Activated gamma-delta T cell (primary cell): Measurements from ENCODE around the gene CEBPB.

Source experiments
- DNase-seq: peaks from one replicate; lab custom pipeline; 2025; lab: John Stamatoyannopoulos, UW

The CEBPB gene

DNA sequence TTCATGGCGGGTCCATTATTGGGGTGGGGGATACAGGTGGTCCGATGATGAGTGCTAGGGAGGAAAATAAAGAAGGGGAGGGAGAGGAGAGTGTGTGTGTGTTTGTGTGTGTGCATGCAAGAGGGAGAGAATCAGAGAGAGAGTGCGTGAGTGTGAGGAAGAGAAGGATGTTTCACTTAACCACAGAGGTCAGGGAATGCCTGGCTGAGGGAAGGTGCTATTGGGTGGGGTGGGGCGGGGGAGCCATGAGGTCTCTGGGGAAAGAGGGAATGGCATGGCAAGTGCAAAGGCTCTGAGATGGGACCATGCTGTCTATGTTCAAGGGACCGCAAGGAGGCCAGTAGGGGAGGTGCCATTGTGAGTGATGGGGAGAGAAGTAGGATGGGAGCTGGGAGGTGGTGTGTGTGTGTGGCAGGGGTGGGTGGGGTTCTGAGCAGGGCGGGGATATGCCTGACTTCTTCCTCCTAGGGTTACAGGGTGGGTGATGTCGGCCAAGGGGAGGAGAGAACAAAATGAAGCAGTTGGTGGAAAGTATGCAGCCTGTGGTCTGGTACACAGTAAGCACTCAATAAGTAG is 23.0 kb downstream of the CEBPB start:
- DNase-seq: no peak

DNA sequence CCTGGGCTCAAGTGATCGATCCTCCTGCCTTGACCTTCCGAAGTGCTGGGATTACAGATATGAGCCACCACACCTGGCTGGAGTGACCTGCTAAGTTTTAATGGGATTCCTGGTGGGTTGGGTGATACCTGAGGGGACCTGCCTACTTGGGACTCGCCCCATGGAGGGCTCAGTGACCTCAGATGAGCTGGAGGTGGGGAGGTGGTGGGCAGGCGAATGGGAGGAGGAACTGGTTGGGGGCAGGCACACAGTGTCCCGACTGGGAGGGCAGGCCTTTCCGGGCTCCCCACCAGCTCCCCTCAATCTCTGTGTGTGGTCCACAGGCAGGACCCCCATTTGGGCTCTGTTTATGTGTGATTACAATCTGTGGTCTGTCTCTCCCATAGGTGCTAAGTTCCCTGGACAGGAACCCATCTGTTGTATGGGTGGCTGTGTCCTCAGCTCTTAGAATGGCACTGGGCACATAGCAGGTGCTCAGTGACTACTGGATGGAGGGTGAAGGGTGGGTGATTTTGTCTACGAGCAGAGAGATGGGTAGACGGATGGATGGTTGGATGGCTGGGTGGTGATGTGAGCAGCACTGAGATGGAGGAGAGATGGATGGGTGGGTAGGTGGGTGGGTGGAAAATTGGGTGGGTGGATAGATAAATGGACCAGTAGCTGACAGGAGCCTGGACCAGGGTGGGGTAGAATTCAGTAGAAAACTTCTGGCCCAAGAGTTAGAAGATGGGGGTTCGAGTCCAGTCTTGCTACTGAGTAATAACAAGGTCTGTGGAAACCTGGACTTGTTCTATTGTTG is 23.8 kb downstream of the CEBPB start:
- no peak for DNase-seq

DNA sequence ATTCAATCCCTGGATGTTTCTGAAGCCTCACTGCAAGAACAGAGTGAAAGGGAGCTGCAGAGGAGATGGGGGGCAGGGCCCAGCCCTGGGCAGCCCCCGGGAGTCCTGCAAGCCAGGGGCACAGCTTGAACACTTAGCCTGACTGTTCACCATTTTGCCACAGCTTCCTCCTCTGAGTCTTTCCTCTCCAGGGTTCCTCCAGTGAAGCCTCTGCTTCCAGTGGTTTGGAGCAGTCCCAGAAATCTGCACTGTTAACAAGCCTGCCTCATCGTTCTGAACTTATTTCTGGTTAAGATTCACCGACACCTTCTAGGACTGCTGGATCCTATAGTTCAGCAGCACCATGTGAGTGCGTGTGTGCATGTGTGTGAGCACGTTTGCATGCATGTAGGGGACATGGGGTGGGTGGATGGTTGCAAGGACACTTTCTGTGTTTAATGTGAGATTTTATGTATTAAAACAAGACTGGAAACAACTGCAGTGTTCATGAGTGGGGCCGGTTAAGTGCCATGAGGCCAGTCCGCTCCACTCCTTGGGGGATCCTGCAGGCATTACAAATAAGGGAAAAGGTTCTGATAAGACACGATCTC is 24.6 kb downstream of the CEBPB start:
- DNase-seq: no peak

DNA sequence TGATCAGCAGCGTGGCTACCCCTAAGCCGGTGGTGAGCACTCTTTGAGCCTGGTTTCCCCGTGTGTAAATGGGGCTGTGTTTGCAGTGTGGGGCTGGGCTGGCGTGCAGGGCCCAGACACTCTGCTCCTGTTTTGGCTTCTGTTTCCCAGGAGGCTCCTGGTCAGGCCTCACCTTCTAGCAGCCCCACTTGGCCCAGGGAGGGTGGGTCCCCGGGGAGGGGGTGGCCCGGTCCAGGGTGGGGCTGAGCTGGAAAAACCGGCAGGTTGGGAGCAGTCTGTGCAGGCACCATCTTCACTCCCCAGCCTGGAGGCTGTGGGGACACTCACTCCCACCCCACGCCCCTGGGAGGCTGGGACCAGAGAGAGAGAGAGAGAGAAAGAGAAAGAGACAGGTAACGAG is 25.3 kb downstream of the CEBPB start:
- no peak for DNase-seq

GRCh38 chr20:50216543-50217206 is 26.0 kb downstream of the CEBPB start:
- no peak for DNase-seq

- DNase-seq: no peak
Observed at GRCh38 chr20:50217207-50217949, 26.7 kb downstream of the CEBPB start.

GRCh38 chr20:50218987-50219435 is 28.4 kb downstream of the CEBPB start:
- no peak for DNase-seq

- DNase-seq: no peak
Observed at GRCh38 chr20:50219600-50219999, 29.0 kb downstream of the CEBPB start.

DNA sequence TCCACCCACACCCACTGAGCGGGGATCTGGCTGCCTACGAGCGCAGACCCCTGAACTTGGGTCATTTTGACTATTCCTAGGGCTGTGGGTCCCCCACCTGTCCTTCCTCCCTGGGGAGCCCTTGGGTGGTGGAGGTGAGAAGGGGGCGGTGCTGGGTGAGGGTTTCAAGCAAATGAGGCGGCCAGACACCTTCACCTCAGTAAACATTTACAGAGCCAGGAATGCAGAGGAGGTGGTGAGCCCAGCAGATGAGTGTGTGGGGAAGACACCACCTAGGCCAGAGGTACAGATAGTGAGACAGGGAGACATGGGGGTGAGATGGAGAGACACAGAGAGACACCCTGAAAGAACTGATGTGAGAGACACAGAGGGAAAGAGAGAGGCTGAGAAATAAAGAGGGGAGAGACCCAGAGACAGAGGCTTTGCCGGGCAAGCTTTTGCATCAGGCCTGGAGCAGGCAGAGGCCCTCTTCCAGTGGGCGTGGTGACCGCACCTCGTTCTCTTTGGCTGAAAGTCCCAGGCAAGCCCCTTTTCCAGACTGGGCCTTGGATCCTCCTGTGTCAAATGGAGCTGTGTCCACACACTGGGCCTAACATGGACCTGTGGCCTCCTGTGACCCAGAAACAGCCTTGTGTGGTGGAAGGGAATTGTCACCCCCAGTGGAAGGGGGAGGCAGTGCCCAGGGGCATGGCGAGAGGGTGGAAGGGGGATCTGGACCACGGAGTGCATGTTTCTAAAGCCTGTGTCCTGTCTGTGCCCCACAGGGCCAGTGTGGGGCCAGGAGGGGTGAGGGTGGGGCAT is 29.7 kb downstream of the CEBPB start:
- DNase-seq: no peak

DNA sequence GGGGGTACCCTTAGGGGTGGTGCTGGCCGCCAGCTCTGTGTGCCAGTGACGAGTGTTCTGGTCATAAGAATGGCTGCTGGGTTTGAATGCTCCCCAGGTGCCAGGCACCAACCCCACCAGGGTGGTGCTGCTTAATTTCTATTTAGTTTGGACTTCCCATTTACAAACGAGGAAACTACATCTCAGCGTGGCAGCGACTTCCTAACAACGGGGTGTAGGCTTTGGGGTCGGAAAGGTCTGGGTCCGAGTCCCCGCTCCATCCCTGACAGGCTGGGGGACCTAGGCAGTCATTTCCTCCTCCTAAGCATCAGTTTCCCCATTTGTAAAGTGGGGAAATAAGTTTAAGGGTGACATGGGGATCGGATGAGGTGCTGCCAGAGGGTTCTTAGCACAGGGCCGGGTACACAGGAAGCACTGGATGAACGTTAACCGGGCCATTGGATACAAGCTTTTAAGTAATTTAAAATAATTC is 30.3 kb downstream of the CEBPB start:
- DNase-seq: no peak

DNA sequence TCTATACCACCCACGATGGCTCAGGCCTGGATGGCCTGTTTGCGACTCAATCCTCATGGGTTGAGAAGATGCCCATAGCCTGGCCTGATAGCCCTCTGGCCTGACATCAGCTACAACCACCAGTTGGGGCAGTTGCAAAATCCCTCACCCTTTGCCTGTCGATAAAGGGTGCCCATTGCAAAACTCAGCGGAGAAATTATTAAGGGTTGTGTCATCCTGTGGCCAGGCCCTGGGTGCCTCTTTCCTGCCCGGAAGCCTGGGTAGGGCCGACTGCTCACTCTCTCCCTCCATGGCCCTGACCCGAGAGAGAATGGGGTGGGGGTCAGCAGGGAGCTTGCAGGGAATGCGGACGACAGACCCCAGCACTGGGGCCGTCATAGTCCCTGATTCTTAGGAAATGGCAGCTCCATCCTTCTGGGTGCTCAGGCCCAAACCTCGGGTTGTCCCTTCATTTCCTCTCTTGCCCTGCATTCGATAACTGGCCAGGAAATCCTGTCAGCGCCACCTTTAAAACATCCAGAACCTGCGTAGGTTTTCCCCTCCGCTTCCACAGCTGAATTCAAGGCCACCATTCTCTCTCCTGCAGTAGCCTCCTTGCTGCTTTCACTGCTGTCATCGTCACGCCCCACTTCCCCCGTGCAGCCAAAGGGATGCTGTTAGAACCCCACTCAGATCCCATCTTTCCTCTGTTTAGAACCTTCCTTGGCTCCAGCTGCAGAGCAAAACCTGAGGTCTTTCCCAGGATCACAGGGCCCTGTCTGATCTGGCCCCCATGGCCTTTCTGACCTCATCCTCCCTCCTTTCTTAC is 31.1 kb downstream of the CEBPB start:
- DNase-seq: no peak

DNA sequence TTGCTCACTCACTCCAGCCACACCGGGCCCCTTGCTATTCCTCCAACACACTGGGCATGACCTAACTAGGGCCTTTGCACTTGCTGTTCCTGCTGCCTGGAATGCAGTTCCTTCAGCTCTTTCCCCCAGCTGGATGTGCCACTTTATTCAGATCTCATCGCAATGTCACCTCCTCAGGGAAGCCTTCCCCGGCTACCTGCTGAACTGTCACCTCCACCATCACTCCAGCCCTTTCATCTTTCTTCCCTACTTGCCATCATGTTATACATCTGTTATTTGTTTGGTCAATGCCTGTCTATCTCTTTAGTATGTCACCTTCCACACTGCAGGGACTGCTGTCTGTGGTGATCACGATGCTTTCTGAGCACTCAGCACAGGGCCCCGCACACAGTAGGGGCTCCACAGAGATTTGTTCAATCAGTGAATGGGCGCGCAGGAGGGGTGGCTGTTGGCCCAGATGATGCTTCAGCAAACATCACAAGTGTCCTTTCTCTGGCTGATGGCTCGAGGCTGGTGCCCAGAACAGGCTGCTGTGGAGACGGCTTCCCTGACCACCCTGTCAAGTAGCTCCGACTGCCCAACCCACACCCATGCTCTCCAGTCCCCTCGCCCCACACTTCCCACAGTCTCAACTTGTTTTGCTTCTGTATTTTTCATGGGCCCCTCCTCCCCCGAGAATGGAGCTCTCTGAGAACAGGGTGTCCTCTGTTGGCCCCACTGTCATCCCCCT is 31.8 kb downstream of the CEBPB start:
- DNase-seq: no peak

- no peak for DNase-seq
Observed at GRCh38 chr20:50223039-50224005, 32.7 kb downstream of the CEBPB start.

GRCh38 chr20:50224052-50224451 is 33.4 kb downstream of the CEBPB start:
- no peak for DNase-seq

DNA sequence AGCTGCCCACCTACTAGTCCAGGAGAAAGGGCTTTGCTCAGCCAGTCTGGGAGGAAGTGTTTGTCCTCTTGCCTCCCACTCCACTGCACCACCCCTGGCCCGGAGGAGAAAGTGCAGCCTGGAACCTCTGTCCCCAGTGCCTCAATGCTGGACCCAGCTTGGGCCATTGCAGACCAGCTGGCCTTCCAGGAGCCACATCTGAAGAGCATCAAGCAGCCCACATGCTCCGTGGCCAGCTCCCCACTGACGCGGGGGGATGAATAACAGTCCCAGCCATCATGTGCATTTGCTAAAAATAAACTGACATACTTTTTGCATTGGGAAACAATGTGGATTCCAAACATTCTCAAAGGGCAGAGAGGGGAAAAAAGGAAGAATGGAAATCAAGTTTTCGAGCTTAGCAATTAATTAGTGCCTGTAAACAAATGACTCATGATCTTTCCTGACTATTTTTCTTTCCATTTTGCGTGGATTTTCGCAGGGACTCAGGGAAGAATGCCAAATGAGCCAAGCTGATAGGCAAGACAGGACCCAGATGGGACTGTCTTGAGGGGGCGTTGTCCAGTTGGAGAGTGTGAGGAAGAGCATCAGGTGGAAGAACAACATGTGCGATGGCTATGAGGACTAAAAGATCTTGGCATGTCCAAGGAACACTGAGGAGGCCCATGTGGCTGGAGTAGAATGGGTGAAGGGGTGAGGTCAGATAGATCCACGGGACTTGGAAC is 34.1 kb downstream of the CEBPB start:
- DNase-seq: no peak

DNA sequence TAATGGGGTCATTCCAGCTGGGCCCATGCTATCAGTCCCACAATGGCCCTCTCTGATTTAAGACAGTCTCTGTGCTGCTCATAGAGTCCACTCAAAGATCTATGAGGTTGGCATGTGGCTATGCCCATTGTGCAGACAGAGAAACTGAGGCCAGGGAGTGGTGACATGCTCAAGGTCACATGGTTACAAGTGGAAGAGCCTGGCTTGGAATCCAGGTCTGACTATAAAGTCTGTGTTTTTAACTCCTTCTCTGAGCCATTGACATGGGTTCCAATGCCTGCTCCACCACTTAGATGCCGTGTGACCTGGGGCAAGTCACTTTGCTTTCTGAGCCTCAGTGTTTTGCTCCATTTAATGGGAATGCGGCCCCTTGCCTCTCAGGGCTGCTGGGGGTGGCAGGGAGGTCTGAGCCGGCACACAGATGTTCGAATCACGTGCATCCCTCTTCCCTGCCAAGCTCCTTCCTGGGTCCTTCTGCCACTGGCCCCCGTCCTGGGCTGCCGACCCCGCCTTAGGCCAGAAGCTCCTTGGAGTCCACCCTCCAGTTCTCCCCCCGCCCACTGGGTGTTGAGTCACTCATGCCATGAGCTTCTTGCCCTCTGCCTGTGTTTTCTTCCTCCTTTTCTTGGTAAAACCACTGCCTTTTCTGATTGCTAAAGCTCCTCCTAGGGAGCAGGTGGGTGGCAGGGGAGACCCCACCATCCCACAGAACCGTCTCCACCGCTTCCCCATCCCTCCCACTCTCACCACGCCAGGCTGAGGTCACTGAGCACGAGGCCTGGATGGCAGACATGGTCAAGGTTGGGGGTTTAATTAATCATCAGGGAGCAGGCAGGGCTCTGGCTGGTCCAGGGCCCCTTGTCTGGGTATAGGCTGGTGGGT is 35.7 kb downstream of the CEBPB start:
- DNase-seq: no peak

GRCh38 chr20:50227506-50227905 is 36.9 kb downstream of the CEBPB start:
- no peak for DNase-seq
